WI38 (cell line): Measurements from ENCODE around the gene PLEKHA6.
A peak's percentile ranks its signal among the peaks of the same experiment; 100 is the strongest.

Experiments used
- H3K4me3 ChIP-seq: 2 replicates; pipeline ENCODE4 v1.5.1; 2011; ENCODE audit warnings: low read depth, mild to moderate bottlenecking, control low read depth, low read length
- TF ChIP-seq, protein P1 (sequence below): IDR thresholded peaks from 2 replicates; pipeline ENCODE4 v1.5.1; 2012; ENCODE audit warnings: low read depth, mild to moderate bottlenecking, control low read depth, low read length

Gene PLEKHA6

DNA sequence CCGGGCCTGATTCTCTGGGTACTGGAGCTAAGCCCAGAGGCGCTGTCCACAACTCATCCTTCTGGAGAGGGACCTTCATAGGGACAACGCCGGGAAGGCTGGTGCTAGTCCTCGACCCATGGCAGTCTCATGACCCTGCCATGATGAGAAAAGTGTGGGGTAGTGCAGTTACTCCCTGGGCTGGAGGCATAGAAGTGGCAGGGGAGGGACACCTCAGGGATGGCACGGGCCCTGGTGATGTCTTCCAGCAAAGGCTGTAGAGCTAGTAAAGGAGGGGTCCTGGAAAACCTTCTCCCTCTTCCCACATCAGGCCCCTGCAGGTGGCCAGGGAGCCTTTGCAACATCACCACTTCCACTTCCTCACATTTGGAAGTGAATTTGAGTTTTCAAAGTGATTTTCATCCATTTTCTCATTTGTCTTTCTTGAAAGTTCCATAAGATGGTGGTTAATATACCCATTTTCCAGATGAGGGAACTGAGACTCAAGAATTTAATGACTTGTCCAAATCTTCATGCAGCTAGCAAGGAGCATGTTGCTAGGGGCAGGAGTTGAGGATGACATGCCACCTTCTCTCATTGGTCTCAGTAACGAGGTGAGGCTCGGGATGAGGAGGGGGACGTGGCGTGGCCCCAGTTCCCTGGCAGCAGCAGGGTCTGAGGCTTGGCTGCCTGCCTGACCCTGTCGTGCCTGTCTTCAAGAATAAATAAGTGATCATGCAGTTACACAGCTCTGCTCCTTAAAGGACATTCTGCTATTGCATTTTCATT is 142.7 kb downstream of the PLEKHA6 start:
- TF ChIP-seq, protein P1, sequence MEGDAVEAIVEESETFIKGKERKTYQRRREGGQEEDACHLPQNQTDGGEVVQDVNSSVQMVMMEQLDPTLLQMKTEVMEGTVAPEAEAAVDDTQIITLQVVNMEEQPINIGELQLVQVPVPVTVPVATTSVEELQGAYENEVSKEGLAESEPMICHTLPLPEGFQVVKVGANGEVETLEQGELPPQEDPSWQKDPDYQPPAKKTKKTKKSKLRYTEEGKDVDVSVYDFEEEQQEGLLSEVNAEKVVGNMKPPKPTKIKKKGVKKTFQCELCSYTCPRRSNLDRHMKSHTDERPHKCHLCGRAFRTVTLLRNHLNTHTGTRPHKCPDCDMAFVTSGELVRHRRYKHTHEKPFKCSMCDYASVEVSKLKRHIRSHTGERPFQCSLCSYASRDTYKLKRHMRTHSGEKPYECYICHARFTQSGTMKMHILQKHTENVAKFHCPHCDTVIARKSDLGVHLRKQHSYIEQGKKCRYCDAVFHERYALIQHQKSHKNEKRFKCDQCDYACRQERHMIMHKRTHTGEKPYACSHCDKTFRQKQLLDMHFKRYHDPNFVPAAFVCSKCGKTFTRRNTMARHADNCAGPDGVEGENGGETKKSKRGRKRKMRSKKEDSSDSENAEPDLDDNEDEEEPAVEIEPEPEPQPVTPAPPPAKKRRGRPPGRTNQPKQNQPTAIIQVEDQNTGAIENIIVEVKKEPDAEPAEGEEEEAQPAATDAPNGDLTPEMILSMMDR, result no peak
- no peak overlapping the region for H3K4me3 ChIP-seq

DNA sequence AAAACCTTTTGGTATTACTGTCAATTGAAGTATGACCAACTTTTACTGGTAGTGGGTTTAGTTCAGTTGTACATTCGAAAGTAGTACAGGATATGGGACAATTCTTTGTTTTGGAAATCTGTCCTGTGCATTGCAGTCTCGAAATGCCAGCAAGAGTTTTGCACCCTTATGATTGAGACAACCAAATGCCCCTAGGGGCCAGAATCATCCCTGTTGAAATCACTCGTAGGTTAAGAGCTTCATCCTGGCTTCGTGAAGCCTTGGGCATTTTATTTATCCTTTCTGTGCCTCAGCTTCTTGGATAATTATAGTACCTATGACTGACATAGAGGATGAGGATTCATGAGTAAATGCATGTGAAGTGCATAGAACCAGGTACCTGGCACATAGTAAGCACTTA is 143.5 kb downstream of the PLEKHA6 start:
- no peak overlapping the region for H3K4me3 ChIP-seq
- TF ChIP-seq, protein P1, result no peak

DNA sequence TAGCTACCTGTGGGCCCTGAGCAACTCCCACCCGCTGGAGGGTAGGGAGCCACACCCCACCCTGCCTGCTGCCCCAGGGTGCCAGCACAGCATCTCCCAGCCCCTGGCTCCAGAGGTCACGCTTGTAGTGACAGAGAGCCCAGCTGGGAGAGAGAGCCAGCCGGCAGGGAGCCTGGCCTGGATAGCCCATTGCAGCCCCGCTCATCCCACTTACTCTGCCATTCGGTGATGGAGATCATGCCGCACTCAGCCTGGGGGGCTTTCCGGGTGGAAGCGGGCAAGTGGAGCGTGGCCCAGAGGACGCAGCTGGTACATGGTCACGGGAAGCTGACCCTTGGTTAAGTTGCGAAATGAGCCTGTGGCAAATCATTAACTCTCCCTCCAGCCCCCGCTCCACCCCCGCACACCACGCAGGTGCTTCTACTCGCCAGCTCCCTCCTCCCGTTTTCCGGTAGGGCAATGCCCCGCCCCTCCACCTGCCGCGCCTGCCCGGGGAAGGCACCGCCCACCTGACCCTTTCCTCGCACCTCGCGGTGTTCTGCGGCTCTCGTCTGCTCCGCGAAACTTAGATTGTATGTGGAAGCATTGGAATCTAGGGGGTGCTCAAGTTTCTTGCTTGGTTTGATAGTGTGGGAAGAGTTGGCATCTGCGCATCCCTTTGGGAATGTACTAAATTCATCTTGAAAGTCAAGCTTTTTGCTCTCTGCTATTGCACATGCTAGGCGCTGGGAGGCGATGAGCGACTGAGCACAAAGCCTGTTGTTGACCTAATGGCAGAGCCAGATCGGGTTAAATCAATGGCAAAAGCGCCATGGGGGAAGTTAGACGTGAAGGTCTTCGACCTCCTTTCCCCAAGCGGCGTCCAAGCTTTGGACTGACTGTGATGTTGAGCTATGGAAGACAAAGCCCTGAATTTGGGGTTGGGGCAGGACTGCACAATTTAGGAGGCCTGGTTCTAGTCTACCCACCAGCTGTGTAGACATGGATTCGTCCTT is 145.8 kb downstream of the PLEKHA6 start, which contains the start of gene GOLT1A:
Gene GOLT1A, minus strand, starts transcription at position 321 of the 995 bp plus-strand sequence. Its CDS starts 82 bp downstream, at position 239.
- TF ChIP-seq, protein P1, result peak; percentile 84
- peak within 1 kb of the TSS; percentile 1; the same call in 1 of the 2 replicates for H3K4me3 ChIP-seq

DNA sequence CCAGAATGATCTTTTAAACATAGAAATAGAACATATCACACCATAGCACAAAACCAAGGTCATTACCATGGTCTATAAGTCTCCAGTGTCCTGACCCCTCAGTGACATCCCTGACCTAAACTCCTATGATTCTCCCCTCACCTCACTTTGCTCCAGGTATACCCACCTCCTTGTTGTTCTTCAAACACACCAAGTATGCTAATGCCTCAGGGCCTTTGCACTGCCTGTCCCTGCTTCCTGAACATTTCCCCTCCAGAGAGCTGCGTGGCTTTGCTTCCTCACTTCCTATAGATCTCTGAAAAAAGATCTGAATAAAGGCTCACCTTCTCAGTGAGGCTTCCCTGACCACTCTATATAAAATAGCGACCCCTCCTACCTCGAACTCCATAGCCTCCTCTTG is 147.0 kb downstream of the PLEKHA6 start:
- H3K4me3 ChIP-seq, result no peak overlapping the region
- TF ChIP-seq, protein P1, result no peak

DNA sequence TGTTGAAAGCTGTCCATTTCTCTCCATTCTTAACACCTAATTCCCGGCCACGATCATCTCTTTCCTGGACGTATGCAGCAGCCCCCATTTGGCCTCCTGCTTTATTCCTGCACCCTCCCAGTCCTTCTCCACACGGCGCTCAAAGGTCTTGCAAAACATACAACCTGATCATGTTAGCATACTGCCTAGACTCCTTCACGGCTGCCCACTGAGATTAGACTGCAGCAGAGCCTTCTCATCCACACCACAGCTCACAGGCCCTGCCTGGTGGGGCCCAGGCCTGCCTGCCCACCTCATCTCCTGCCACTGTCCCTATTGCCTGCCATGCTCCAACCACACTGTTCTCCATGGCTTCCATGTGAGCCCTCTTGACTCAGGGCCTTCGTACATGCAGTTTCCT is 148.7 kb downstream of the PLEKHA6 start:
- TF ChIP-seq, protein P1, result no peak
- H3K4me3 ChIP-seq, result no peak overlapping the region

DNA sequence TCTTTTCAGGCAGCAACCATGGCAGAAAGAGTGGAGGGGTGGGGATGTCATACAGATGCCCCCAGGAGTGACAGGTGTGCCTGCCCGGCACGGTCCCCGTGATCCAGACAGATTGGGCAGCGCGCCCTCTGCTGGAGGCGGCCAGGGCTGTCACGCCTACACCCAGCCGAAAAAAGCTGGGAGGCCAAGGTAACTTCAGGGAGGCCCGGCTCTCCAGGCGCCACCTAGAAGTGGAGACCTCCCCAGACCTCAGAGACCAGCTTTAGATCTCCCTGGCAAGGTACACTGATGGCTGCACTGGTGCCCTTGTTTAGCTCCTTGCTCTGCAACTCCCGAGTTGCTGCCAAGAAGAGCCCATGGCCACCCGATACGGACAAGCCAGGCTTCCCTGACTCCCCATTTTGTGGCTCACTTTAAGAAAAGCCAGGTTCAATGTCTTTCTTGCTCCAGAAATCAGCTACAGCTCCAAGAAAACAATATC is 152.6 kb downstream of the PLEKHA6 start:
- no peak overlapping the region for H3K4me3 ChIP-seq
- TF ChIP-seq, protein P1, result peak; percentile 84
